Neutrophil (primary cell): ENCODE measurements around the gene FAM50B.

Experiments used
- H3K27ac ChIP-seq: fragments of 200-600 bp; sonication (generic); 2 replicates; pipeline ENCODE4 v1.5.1; 2016; ENCODE audit warnings: mild to moderate bottlenecking, moderate library complexity
- H3K27me3 ChIP-seq: fragments of 200-600 bp; sonication (generic); 2 replicates; pipeline ENCODE4 v1.6.0; 2016; ENCODE audit warnings: mild to moderate bottlenecking
- H3K36me3 ChIP-seq: fragments of 200-600 bp; sonication (generic); 2 replicates; pipeline ENCODE4 v1.5.1; 2017
- H3K4me1 ChIP-seq, 2 experiments: fragments of 200-600 bp in 1 of 2; sonication (generic) in 1 of 2; 1 replicate in 1 of 2; 2 replicates in 1 of 2; pipeline versions ENCODE4 v1.5.1 to v1.6.1; 2013 to 2016; ENCODE audit warnings: low read depth in 1 of 2, low read length in 1 of 2, mild to moderate bottlenecking in 1 of 2, moderate library complexity in 1 of 2; ENCODE audit not compliant: control insufficient read depth in 1 of 2, insufficient read depth in 1 of 2
- H3K4me3 ChIP-seq, 2 experiments: fragments of 200-600 bp in 1 of 2; sonication (generic) in 1 of 2; 1 replicate in 1 of 2; 2 replicates in 1 of 2; pipeline ENCODE4 v1.5.1; 2013 to 2016; ENCODE audit warnings: low read depth in 1 of 2, low read length in 1 of 2, mild to moderate bottlenecking in 1 of 2, moderate library complexity in 1 of 2
- H3K9me3 ChIP-seq: fragments of 200-600 bp; sonication (generic); 2 replicates; pipeline ENCODE4 v1.5.1; 2016
- TF ChIP-seq, protein P1 (sequence below): fragments of 200-600 bp; sonication (generic); IDR thresholded peaks from 2 replicates; pipeline ENCODE4 v1.5.1; 2016; ENCODE audit warnings: antibody characterized with exemption

The FAM50B gene

GRCh38 chr6:3869284-3869631, 20.1 kb downstream of the FAM50B start:
- Histone ChIP-seq H3K4me1 (no peaks in the 10 kb centered on the region), H3K9me3 (no peaks in the 10 kb centered on the region), H3K27me3 (peaks cover 12% of the 10 kb centered on the region), H3K27ac (no peak overlapping the region), H3K4me3 (no peak overlapping the region), H3K36me3 (no peaks in the 10 kb centered on the region)
- TF ChIP-seq, protein P1, sequence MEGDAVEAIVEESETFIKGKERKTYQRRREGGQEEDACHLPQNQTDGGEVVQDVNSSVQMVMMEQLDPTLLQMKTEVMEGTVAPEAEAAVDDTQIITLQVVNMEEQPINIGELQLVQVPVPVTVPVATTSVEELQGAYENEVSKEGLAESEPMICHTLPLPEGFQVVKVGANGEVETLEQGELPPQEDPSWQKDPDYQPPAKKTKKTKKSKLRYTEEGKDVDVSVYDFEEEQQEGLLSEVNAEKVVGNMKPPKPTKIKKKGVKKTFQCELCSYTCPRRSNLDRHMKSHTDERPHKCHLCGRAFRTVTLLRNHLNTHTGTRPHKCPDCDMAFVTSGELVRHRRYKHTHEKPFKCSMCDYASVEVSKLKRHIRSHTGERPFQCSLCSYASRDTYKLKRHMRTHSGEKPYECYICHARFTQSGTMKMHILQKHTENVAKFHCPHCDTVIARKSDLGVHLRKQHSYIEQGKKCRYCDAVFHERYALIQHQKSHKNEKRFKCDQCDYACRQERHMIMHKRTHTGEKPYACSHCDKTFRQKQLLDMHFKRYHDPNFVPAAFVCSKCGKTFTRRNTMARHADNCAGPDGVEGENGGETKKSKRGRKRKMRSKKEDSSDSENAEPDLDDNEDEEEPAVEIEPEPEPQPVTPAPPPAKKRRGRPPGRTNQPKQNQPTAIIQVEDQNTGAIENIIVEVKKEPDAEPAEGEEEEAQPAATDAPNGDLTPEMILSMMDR = no peak

- no peaks in the 10 kb centered on the region for H3K36me3 ChIP-seq
- peaks cover 12% of the 10 kb centered on the region for H3K27me3 ChIP-seq
- TF ChIP-seq, protein P1 = no peak
- no peaks in the 10 kb centered on the region for H3K9me3 ChIP-seq
- H3K4me3 ChIP-seq = no peak overlapping the region
- no peaks in the 10 kb centered on the region for H3K4me1 ChIP-seq
- no peak overlapping the region for H3K27ac ChIP-seq
Measured at GRCh38 chr6:3869632-3870527, 20.7 kb downstream of the FAM50B start.

GRCh38 chr6:3870528-3870925, 21.4 kb downstream of the FAM50B start:
- H3K36me3 ChIP-seq = no peaks in the 10 kb centered on the region
- TF ChIP-seq, protein P1 = no peak
- no peaks in the 10 kb centered on the region for H3K4me1 ChIP-seq
- peaks cover 12% of the 10 kb centered on the region for H3K27me3 ChIP-seq
- H3K9me3 ChIP-seq = no peaks in the 10 kb centered on the region
- H3K4me3 ChIP-seq = no peak overlapping the region
- H3K27ac ChIP-seq = no peak overlapping the region

- Histone ChIP-seq H3K4me1 (no peaks in the 10 kb centered on the region), H3K36me3 (no peaks in the 10 kb centered on the region), H3K27ac (no peak overlapping the region), H3K4me3 (no peak overlapping the region), H3K9me3 (no peaks in the 10 kb centered on the region), H3K27me3 (peaks cover 12% of the 10 kb centered on the region)
- TF ChIP-seq, protein P1 = no peak
Measured at GRCh38 chr6:3871515-3871914, 22.3 kb downstream of the FAM50B start.

DNA sequence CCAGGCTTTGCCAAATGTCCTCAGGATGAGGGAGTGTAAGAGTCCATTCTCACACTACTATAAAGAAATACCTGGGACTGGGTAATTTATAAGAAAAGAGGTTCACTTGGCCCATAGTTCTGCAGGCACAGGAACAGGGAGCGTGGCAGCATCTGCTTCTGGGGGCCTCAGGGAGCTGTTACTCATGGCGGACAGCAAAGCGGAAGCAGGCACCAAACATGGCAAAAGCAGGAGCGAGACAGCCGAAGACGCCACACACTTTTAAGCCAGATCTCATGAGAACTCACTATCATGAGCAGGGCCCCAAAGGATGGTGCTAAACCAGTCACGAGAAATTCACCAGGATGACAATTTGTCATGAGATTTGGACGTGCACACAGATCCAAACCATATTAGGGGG, 22.8 kb downstream of the FAM50B start:
- no peak overlapping the region for H3K27ac ChIP-seq
- H3K4me3 ChIP-seq = no peak overlapping the region
- H3K36me3 ChIP-seq = no peaks in the 10 kb centered on the region
- peaks cover 12% of the 10 kb centered on the region for H3K27me3 ChIP-seq
- H3K4me1 ChIP-seq = no peaks in the 10 kb centered on the region
- H3K9me3 ChIP-seq = no peaks in the 10 kb centered on the region
- TF ChIP-seq, protein P1 = no peak
